ENCODE data around the gene RGS2.

The RGS2 gene

GRCh38 chr1:192811006-192811405 is 2.2 kb downstream of the RGS2 start:
- Histone ChIP-seq H3K4me3 (ENCODE audit: severe bottlenecking) (no peak overlapping the region), H3K27ac (ENCODE audit: poor library complexity, severe bottlenecking) (no peak overlapping the region), H3K36me3 (ENCODE audit: low read depth) (peaks cover 6% of the 10 kb centered on the region), H3K27me3 (ENCODE audit: insufficient read depth, poor library complexity, severe bottlenecking) (no peaks in the 10 kb centered on the region), H3K9me3 (ENCODE audit: severe bottlenecking) (no peaks in the 10 kb centered on the region), H3K4me1 (ENCODE audit: insufficient read depth, poor library complexity, severe bottlenecking) (peaks cover 19% of the 10 kb centered on the region)
- TF ChIP-seq, protein P1, sequence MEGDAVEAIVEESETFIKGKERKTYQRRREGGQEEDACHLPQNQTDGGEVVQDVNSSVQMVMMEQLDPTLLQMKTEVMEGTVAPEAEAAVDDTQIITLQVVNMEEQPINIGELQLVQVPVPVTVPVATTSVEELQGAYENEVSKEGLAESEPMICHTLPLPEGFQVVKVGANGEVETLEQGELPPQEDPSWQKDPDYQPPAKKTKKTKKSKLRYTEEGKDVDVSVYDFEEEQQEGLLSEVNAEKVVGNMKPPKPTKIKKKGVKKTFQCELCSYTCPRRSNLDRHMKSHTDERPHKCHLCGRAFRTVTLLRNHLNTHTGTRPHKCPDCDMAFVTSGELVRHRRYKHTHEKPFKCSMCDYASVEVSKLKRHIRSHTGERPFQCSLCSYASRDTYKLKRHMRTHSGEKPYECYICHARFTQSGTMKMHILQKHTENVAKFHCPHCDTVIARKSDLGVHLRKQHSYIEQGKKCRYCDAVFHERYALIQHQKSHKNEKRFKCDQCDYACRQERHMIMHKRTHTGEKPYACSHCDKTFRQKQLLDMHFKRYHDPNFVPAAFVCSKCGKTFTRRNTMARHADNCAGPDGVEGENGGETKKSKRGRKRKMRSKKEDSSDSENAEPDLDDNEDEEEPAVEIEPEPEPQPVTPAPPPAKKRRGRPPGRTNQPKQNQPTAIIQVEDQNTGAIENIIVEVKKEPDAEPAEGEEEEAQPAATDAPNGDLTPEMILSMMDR (IDR thresholded peaks at IDR 0.05; ENCODE audit: poor library complexity, severe bottlenecking), result no peak
- DNase-seq (ENCODE audit: low spot score) (no peak), ATAC-seq (ENCODE audit: low read depth) (no peak)

DNA sequence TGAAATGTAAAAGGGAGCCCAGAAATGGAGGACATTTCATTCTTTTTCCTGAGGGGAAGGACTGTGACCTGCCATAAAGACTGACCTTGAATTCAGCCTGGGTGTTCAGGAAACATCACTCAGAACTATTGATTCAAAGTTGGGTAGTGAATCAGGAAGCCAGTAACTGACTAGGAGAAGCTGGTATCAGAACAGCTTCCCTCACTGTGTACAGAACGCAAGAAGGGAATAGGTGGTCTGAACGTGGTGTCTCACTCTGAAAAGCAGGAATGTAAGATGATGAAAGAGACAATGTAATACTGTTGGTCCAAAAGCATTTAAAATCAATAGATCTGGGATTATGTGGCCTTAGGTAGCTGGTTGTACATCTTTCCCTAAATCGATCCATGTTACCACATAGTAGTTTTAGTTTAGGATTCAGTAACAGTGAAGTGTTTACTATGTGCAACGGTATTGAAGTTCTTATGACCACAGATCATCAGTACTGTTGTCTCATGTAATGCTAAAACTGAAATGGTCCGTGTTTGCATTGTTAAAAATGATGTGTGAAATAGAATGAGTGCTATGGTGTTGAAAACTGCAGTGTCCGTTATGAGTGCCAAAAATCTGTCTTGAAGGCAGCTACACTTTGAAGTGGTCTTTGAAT is 2.9 kb downstream of the RGS2 start:
- DNase-seq (ENCODE audit: low spot score) (no peak), ATAC-seq (ENCODE audit: low read depth) (no peak)
- peaks cover 6% of the 10 kb centered on the region for H3K36me3 ChIP-seq (ENCODE audit: low read depth)
- TF ChIP-seq, protein P1 (IDR thresholded peaks at IDR 0.05; ENCODE audit: poor library complexity, severe bottlenecking), result no peak
- no peaks in the 10 kb centered on the region for H3K27me3 ChIP-seq (ENCODE audit: insufficient read depth, poor library complexity, severe bottlenecking)
- H3K4me3 ChIP-seq (ENCODE audit: severe bottlenecking), result no peak overlapping the region
- H3K9me3 ChIP-seq (ENCODE audit: severe bottlenecking), result no peaks in the 10 kb centered on the region
- H3K4me1 ChIP-seq (ENCODE audit: insufficient read depth, poor library complexity, severe bottlenecking), result peaks cover 16% of the 10 kb centered on the region
- no peak overlapping the region for H3K27ac ChIP-seq (ENCODE audit: poor library complexity, severe bottlenecking)

DNA sequence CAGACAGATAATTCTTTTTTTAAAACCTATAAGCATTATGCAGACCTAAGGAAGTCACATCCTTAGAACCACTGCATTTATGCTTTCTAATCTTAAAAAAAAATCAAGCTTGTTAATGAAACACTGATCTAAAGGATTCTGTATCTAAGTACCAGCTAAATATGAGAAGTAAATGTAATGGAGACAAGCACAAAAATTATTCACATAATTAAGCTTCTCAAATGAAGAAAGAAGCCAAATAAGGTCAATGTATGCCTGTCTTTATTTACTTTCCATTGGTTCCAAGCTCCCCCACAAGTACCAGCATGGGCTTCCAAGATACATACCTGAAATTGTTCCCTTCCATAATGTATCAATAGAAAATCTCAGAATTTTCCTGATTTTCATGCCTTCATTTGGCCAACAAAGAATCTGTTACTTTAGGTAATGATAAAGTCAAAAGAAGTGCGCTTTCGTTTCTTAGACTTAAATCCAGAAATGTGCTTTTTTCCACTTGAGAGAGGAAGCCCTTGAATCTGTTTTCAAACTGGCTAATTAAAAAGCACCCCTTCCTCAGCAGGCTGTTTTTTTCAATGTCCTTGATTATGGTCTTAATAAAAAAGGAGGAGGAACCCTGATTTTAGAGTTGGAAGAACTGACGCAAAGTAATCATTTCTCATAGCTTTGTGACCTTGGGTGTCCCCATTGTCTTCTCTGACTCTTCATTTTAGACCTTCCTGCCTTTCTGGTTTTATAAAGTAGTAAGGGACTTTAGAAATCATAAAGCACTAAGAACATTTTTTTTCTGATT is 3.8 kb downstream of the RGS2 start:
- Histone ChIP-seq H3K4me3 (ENCODE audit: severe bottlenecking) (no peak overlapping the region), H3K4me1 (ENCODE audit: insufficient read depth, poor library complexity, severe bottlenecking) (peaks cover 7% of the 10 kb centered on the region), H3K27me3 (ENCODE audit: insufficient read depth, poor library complexity, severe bottlenecking) (no peaks in the 10 kb centered on the region), H3K9me3 (ENCODE audit: severe bottlenecking) (no peaks in the 10 kb centered on the region), H3K36me3 (ENCODE audit: low read depth) (peaks cover 6% of the 10 kb centered on the region), H3K27ac (ENCODE audit: poor library complexity, severe bottlenecking) (no peak overlapping the region)
- TF ChIP-seq, protein P1 (IDR thresholded peaks at IDR 0.05; ENCODE audit: poor library complexity, severe bottlenecking), result no peak
- DNase-seq (ENCODE audit: low spot score) (no peak), ATAC-seq (ENCODE audit: low read depth) (no peak)

- Histone ChIP-seq H3K36me3 (ENCODE audit: low read depth) (peaks cover 6% of the 10 kb centered on the region), H3K9me3 (ENCODE audit: severe bottlenecking) (no peaks in the 10 kb centered on the region), H3K4me3 (ENCODE audit: severe bottlenecking) (no peak overlapping the region), H3K27ac (ENCODE audit: poor library complexity, severe bottlenecking) (no peak overlapping the region), H3K27me3 (ENCODE audit: insufficient read depth, poor library complexity, severe bottlenecking) (no peaks in the 10 kb centered on the region), H3K4me1 (ENCODE audit: insufficient read depth, poor library complexity, severe bottlenecking) (no peaks in the 10 kb centered on the region)
- ATAC-seq (ENCODE audit: low read depth) (no peak), DNase-seq (ENCODE audit: low spot score) (no peak)
- TF ChIP-seq, protein P1 (IDR thresholded peaks at IDR 0.05; ENCODE audit: poor library complexity, severe bottlenecking), result no peak
These were observed 6.0 kb downstream of the RGS2 start for GRCh38 chr1:192814805-192815204.

DNA sequence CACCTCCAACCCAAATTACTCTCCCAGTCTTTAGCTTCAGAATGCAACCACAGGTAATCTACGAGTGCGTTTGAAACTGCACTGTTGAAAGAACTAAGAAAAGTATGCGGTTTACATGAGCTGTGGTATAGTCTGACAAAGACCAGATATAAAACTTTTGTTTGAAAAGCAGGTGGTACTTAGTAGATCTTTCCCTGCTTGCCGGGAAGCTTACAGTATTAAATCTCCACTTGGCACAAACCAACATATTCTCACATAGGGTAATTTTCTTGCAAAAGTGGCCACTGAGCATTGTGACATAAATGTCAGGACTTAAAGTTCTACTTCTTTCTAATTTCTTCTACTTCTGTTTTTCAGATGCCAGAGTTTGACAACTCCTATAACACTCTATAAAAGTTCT is 8.4 kb downstream of the RGS2 start:
- ATAC-seq (ENCODE audit: low read depth), result no peak

More for the DNA sequence above, 8.4 kb downstream of the RGS2 start:
- no peak for DNase-seq (ENCODE audit: low spot score)
- H3K27me3 ChIP-seq (ENCODE audit: insufficient read depth, poor library complexity, severe bottlenecking), result no peaks in the 10 kb centered on the region
- H3K9me3 ChIP-seq (ENCODE audit: severe bottlenecking), result no peaks in the 10 kb centered on the region
- TF ChIP-seq, protein P1 (IDR thresholded peaks at IDR 0.05; ENCODE audit: poor library complexity, severe bottlenecking), result no peak
- H3K36me3 ChIP-seq (ENCODE audit: low read depth), result no peaks in the 10 kb centered on the region
- H3K27ac ChIP-seq (ENCODE audit: poor library complexity, severe bottlenecking), result no peak overlapping the region
- no peaks in the 10 kb centered on the region for H3K4me1 ChIP-seq (ENCODE audit: insufficient read depth, poor library complexity, severe bottlenecking)
- no peak overlapping the region for H3K4me3 ChIP-seq (ENCODE audit: severe bottlenecking)

Data from RWPE2 (cell line).